ENCODE measurements around the gene PARD3. TPM values are rescaled to one million over a fixed set of nuclear protein-coding genes. Genes with fewer than 3 reads are reported as not detected.

The PARD3 gene
- total RNA-seq, 2 experiments from 2014 or later, result 0.53 to 0.71 TPM

GRCh38 chr10:34098821-34099567 lies 716.1 kb downstream of the PARD3 start:
- no peak for TF ChIP-seq CTCF (IDR thresholded peaks at IDR 0.05)
- H3K4me1 ChIP-seq (ENCODE audit: insufficient read depth, low read length), result no peaks in the 10 kb centered on the region
- no peaks in the 10 kb centered on the region for H3K36me3 Mint-ChIP-seq (ENCODE audit: low read depth)
- H3K36me3 ChIP-seq (ENCODE audit: insufficient read depth, low read length), result no peaks in the 10 kb centered on the region
- H3K9me3 ChIP-seq (ENCODE audit: control insufficient read depth in 1 of 2, insufficient read depth in 1 of 2, low read length in 2 of 2), result peaks cover 11 to 20% of the 10 kb centered on the region in 2 experiments
- H3K27me3 ChIP-seq (ENCODE audit: control insufficient read depth in 1 of 2, insufficient read depth in 2 of 2, low read length in 2 of 2), result no peaks in the 10 kb centered on the region
- ATAC-seq (ENCODE audit: poor library complexity) (no peak), DNase-seq (no peak)
- no peaks in the 10 kb centered on the region for H3K4me1 Mint-ChIP-seq (ENCODE audit: low read depth)
- H3K4me3 ChIP-seq (ENCODE audit: low read length), result no peak overlapping the region
- intact Hi-C loops (cut with DNase I, micrococcal nuclease), result no loop called here
- CTCF ChIA-PET, result no interaction called here
- no peak overlapping the region for H3K27ac ChIP-seq (ENCODE audit: low read depth in 1 of 2, low read length in 2 of 2)
- H3K4me3 Mint-ChIP-seq, result no peak overlapping the region
- H3K27ac Mint-ChIP-seq, result no peak overlapping the region
- H3K9me3 Mint-ChIP-seq, result peaks cover 13% of the 10 kb centered on the region
- H3K27me3 Mint-ChIP-seq, result no peaks in the 10 kb centered on the region
- POLR2A ChIA-PET, result interaction anchor here (1.1 kb wide), 1 partner anchor 18 kb away, joined by 3 read pairs; no protein-coding TSS in a partner anchor

DNA sequence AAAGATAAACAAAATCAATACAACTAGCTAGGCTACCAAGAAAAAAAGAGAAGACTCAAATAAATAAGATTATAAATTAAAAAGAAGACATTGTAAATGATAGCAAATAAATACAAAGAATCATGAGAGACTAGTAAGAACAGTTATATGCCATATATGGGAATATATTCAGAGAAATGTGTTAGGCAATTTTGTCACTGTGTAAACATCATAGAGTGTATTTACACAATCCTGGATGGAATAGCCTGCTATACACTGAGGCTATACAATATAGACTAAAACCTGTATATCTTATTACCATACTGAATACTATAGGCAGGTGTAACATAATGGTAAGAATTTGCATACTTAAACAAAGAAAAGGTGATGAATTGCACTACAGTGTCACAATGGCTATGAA lies 717.4 kb downstream of the PARD3 start:
- ATAC-seq (ENCODE audit: poor library complexity) (no peak), DNase-seq (no peak)
- ChIA-PET POLR2A (no interaction called here), CTCF (no interaction called here)
- H3K27ac Mint-ChIP-seq, result no peak overlapping the region
- TF ChIP-seq CTCF (IDR thresholded peaks at IDR 0.05), result no peak
- H3K9me3 ChIP-seq (ENCODE audit: control insufficient read depth in 1 of 2, insufficient read depth in 1 of 2, low read length in 2 of 2), result peaks cover 11 to 21% of the 10 kb centered on the region in 2 experiments
- H3K4me3 Mint-ChIP-seq, result no peak overlapping the region
- H3K4me3 ChIP-seq (ENCODE audit: low read length), result no peak overlapping the region
- no peaks in the 10 kb centered on the region for H3K36me3 Mint-ChIP-seq (ENCODE audit: low read depth)
- no peaks in the 10 kb centered on the region for H3K27me3 ChIP-seq (ENCODE audit: control insufficient read depth in 1 of 2, insufficient read depth in 2 of 2, low read length in 2 of 2)
- H3K27me3 Mint-ChIP-seq, result no peaks in the 10 kb centered on the region
- peaks cover 14% of the 10 kb centered on the region for H3K9me3 Mint-ChIP-seq
- intact Hi-C loops (cut with DNase I, micrococcal nuclease), result no loop called here
- no peaks in the 10 kb centered on the region for H3K36me3 ChIP-seq (ENCODE audit: insufficient read depth, low read length)
- H3K4me1 ChIP-seq (ENCODE audit: insufficient read depth, low read length), result no peaks in the 10 kb centered on the region
- no peaks in the 10 kb centered on the region for H3K4me1 Mint-ChIP-seq (ENCODE audit: low read depth)
- no peak overlapping the region for H3K27ac ChIP-seq (ENCODE audit: low read depth in 1 of 2, low read length in 2 of 2)

GRCh38 chr10:34094961-34095360 lies 720.1 kb downstream of the PARD3 start:
- Histone ChIP-seq H3K36me3 (ENCODE audit: insufficient read depth, low read length) (no peaks in the 10 kb centered on the region), H3K27me3 (ENCODE audit: control insufficient read depth in 1 of 2, insufficient read depth in 2 of 2, low read length in 2 of 2) (no peaks in the 10 kb centered on the region), H3K4me3 (ENCODE audit: low read length) (no peak overlapping the region), H3K4me1 (ENCODE audit: insufficient read depth, low read length) (no peaks in the 10 kb centered on the region), H3K9me3 (ENCODE audit: control insufficient read depth in 1 of 2, insufficient read depth in 1 of 2, low read length in 2 of 2) (peaks cover 11 to 19% of the 10 kb centered on the region in 2 experiments), H3K27ac (ENCODE audit: low read depth in 1 of 2, low read length in 2 of 2) (no peak overlapping the region)
- CTCF ChIA-PET, result no interaction called here
- TF ChIP-seq CTCF (IDR thresholded peaks at IDR 0.05), result no peak
- Mint-ChIP-seq H3K27ac (no peak overlapping the region), H3K27me3 (no peaks in the 10 kb centered on the region), H3K36me3 (ENCODE audit: low read depth) (no peaks in the 10 kb centered on the region), H3K4me1 (ENCODE audit: low read depth) (no peaks in the 10 kb centered on the region), H3K4me3 (no peak overlapping the region), H3K9me3 (peaks cover 16% of the 10 kb centered on the region)
- intact Hi-C loops (cut with DNase I, micrococcal nuclease), result no loop called here
- DNase-seq, result no peak
- POLR2A ChIA-PET, result no interaction called here
- ATAC-seq (ENCODE audit: poor library complexity), result no peak
